Mesendoderm (in vitro differentiated cells): ENCODE results near the gene GLA.

ENCODE experiments used
- DNase-seq: peaks from one replicate; pipeline ENCODE4 v3.0.0; 2013
- H2AK5ac ChIP-seq: 2 replicates; pipeline ENCODE4 v1.6.1; 2013; ENCODE audit warnings: low read length, inconsistent platforms
- H2BK120ac ChIP-seq: 2 replicates; pipeline ENCODE4 v1.6.1; 2013; ENCODE audit warnings: low read depth, mild to moderate bottlenecking, low read length, moderate library complexity, mixed read lengths
- H2BK15ac ChIP-seq: replicated peaks from 2 replicates; pipeline ENCODE4 v1.6.1; 2013; ENCODE audit warnings: low read depth, mild to moderate bottlenecking, moderate library complexity
- H2BK5ac ChIP-seq: 2 replicates; pipeline ENCODE4 v1.6.1; 2013; ENCODE audit warnings: low read length, inconsistent platforms
- H3K18ac ChIP-seq: 2 replicates; pipeline ENCODE4 v1.6.1; 2013; ENCODE audit warnings: mild to moderate bottlenecking, low read length, mixed read lengths
- H3K23ac ChIP-seq: one replicate; pipeline ENCODE4 v1.6.1; 2013; ENCODE audit warnings: low read length
- H3K27ac ChIP-seq: 2 replicates; pipeline ENCODE4 v1.5.1; 2013; ENCODE audit warnings: low read depth, mild to moderate bottlenecking, inconsistent platforms, low read length, moderate library complexity
- H3K27me3 ChIP-seq: 2 replicates; pipeline ENCODE4 v1.6.1; 2013; ENCODE audit warnings: low read length, control low read depth, mild to moderate bottlenecking, inconsistent platforms; ENCODE audit not compliant: insufficient read depth, poor library complexity
- H3K36me3 ChIP-seq: 2 replicates; pipeline ENCODE4 v1.6.1; 2013; ENCODE audit warnings: low read length, inconsistent platforms; ENCODE audit not compliant: control insufficient read depth, insufficient read depth
- H3K4ac ChIP-seq: one replicate; pipeline ENCODE4 v1.6.1; 2013; ENCODE audit warnings: low read depth, mild to moderate bottlenecking, low read length, moderate library complexity
- H3K4me1 ChIP-seq: 2 replicates; pipeline ENCODE4 v1.6.1; 2013; ENCODE audit warnings: low read depth, low read length, inconsistent platforms; ENCODE audit not compliant: control insufficient read depth
- H3K4me2 ChIP-seq: 2 replicates; pipeline ENCODE4 v1.6.1; 2013; ENCODE audit warnings: low read length
- H3K4me3 ChIP-seq: 2 replicates; pipeline ENCODE4 v1.5.1; 2013; ENCODE audit warnings: mild to moderate bottlenecking, low read length
- H3K56ac ChIP-seq: one replicate; pipeline ENCODE4 v1.6.1; 2013; ENCODE audit warnings: low read length
- H3K79me1 ChIP-seq: 2 replicates; pipeline ENCODE4 v1.6.1; 2013; ENCODE audit warnings: low read length, inconsistent platforms
- H3K79me2 ChIP-seq: 2 replicates; pipeline ENCODE4 v1.6.1; 2013; ENCODE audit warnings: mild to moderate bottlenecking, low read length; ENCODE audit not compliant: control insufficient read depth, insufficient read depth
- H3K9ac ChIP-seq: 2 replicates; pipeline ENCODE4 v1.6.1; 2013; ENCODE audit warnings: low read length, inconsistent platforms
- H4K5ac ChIP-seq: one replicate; pipeline ENCODE4 v1.6.1; 2013; ENCODE audit warnings: low read length
- H4K8ac ChIP-seq: one replicate; pipeline ENCODE4 v1.6.1; 2013; ENCODE audit warnings: low read depth, mild to moderate bottlenecking, control low read depth, low read length, moderate library complexity
- WGBS: extraction: QIAGEN DNeasy Blood & Tissue Kit; methylation state at CpG from one replicate; pipeline ENCODE4 v1.1.7; 2013; ENCODE audit warnings: low lambda C conversion rate, missing lambda C conversion rate; ENCODE audit not compliant: insufficient coverage; ENCODE audit errors: extremely low coverage; 5-methylcytosine and 5-hydroxymethylcytosine counted together

GLA gene

GRCh38 chrX:101383679-101384205 is 24.0 kb downstream of the GLA start:
- no peaks in the 10 kb centered on the region for H3K79me2 ChIP-seq
- DNase-seq = no peak
- no peak overlapping the region for H2AK5ac ChIP-seq
- H4K8ac ChIP-seq = no peak overlapping the region
- H3K18ac ChIP-seq = no peak overlapping the region
- no CpG with 5 or more reads among the region's 4 CpGs for WGBS
- no peaks in the 10 kb centered on the region for H3K79me1 ChIP-seq
- no peak overlapping the region for H3K4ac ChIP-seq
- no peak overlapping the region for H3K56ac ChIP-seq
- no peak overlapping the region for H3K27ac ChIP-seq
- H3K23ac ChIP-seq = no peak overlapping the region
- no peaks in the 10 kb centered on the region for H3K27me3 ChIP-seq
- H3K36me3 ChIP-seq = no peaks in the 10 kb centered on the region
- no peak overlapping the region for H2BK15ac ChIP-seq
- no peak overlapping the region for H3K4me3 ChIP-seq
- no peak overlapping the region for H3K9ac ChIP-seq
- no peak overlapping the region for H3K4me2 ChIP-seq
- no peak overlapping the region for H4K5ac ChIP-seq
- no peak overlapping the region for H2BK120ac ChIP-seq
- no peak overlapping the region for H2BK5ac ChIP-seq
- no peaks in the 10 kb centered on the region for H3K4me1 ChIP-seq

GRCh38 chrX:101377547-101377946 is 30.2 kb downstream of the GLA start:
- H3K27ac ChIP-seq = no peak overlapping the region
- H3K36me3 ChIP-seq = no peaks in the 10 kb centered on the region
- H3K4me3 ChIP-seq = no peak overlapping the region
- H3K79me2 ChIP-seq = no peaks in the 10 kb centered on the region
- no peaks in the 10 kb centered on the region for H3K79me1 ChIP-seq
- no peak overlapping the region for H2BK15ac ChIP-seq
- H3K4me1 ChIP-seq = no peaks in the 10 kb centered on the region
- no peaks in the 10 kb centered on the region for H3K27me3 ChIP-seq
- H3K23ac ChIP-seq = no peak overlapping the region
- H3K56ac ChIP-seq = no peak overlapping the region
- H3K18ac ChIP-seq = no peak overlapping the region
- no peak for DNase-seq
- WGBS = no CpG with 5 or more reads among the region's 1 CpG
- no peak overlapping the region for H3K4me2 ChIP-seq
- no peak overlapping the region for H2BK5ac ChIP-seq
- H3K9ac ChIP-seq = no peak overlapping the region
- no peak overlapping the region for H2AK5ac ChIP-seq
- H3K4ac ChIP-seq = no peak overlapping the region
- H2BK120ac ChIP-seq = no peak overlapping the region
- H4K8ac ChIP-seq = no peak overlapping the region
- no peak overlapping the region for H4K5ac ChIP-seq

- Histone ChIP-seq H3K23ac (no peak overlapping the region), H3K56ac (no peak overlapping the region), H3K27ac (no peak overlapping the region), H3K79me1 (no peaks in the 10 kb centered on the region), H3K4ac (no peak overlapping the region), H3K9ac (no peak overlapping the region), H2AK5ac (no peak overlapping the region), H4K5ac (no peak overlapping the region), H4K8ac (no peak overlapping the region), H3K36me3 (no peaks in the 10 kb centered on the region), H3K27me3 (no peaks in the 10 kb centered on the region), H2BK5ac (no peak overlapping the region), H3K79me2 (no peaks in the 10 kb centered on the region), H3K4me2 (no peak overlapping the region), H3K18ac (no peak overlapping the region), H3K4me1 (no peaks in the 10 kb centered on the region), H2BK120ac (no peak overlapping the region), H3K4me3 (no peak overlapping the region), H2BK15ac (no peak overlapping the region)
- DNase-seq = no peak
- no CpG with 5 or more reads among the region's 3 CpGs for WGBS
Observed at GRCh38 chrX:101370888-101371504, 36.7 kb downstream of the GLA start.

- Histone ChIP-seq H3K23ac (no peak overlapping the region), H2AK5ac (no peak overlapping the region), H4K8ac (no peak overlapping the region), H3K27me3 (no peaks in the 10 kb centered on the region), H3K9ac (no peak overlapping the region), H3K4ac (no peak overlapping the region), H3K27ac (no peak overlapping the region), H2BK15ac (no peak overlapping the region), H2BK5ac (no peak overlapping the region), H2BK120ac (no peak overlapping the region), H3K4me1 (no peaks in the 10 kb centered on the region), H3K4me3 (no peak overlapping the region), H3K79me2 (no peaks in the 10 kb centered on the region), H3K18ac (no peak overlapping the region), H3K4me2 (no peak overlapping the region), H4K5ac (no peak overlapping the region), H3K79me1 (no peaks in the 10 kb centered on the region), H3K56ac (no peak overlapping the region), H3K36me3 (no peaks in the 10 kb centered on the region)
- WGBS = 100% methylated on average over 3 of the region's 6 CpGs
- no peak for DNase-seq
Observed at GRCh38 chrX:101369687-101370086, 38.0 kb downstream of the GLA start.

- no peak overlapping the region for H2BK120ac ChIP-seq
- no peaks in the 10 kb centered on the region for H3K4me1 ChIP-seq
- DNase-seq = no peak
Observed at GRCh38 chrX:101368800-101369199, 38.9 kb downstream of the GLA start.

GRCh38 chrX:101365301-101365795 is 42.4 kb downstream of the GLA start:
- Histone ChIP-seq H3K9ac (no peak overlapping the region), H4K8ac (no peak overlapping the region), H2BK5ac (no peak overlapping the region), H3K27me3 (no peaks in the 10 kb centered on the region), H3K23ac (no peak overlapping the region), H3K4me2 (no peak overlapping the region), H2BK15ac (no peak overlapping the region), H3K79me2 (no peaks in the 10 kb centered on the region), H3K56ac (no peak overlapping the region), H3K36me3 (no peaks in the 10 kb centered on the region), H3K79me1 (no peaks in the 10 kb centered on the region), H3K4me1 (no peaks in the 10 kb centered on the region), H2BK120ac (no peak overlapping the region), H3K27ac (no peak overlapping the region), H3K4me3 (no peak overlapping the region), H3K4ac (no peak overlapping the region), H3K18ac (no peak overlapping the region), H2AK5ac (no peak overlapping the region), H4K5ac (no peak overlapping the region)
- WGBS = no CpG with 5 or more reads among the region's 1 CpG
- DNase-seq = no peak

More at GRCh38 chrX:101368800-101369199, 38.9 kb downstream of the GLA start:
- Histone ChIP-seq H2BK5ac (no peak overlapping the region), H3K18ac (no peak overlapping the region), H2AK5ac (no peak overlapping the region), H3K56ac (no peak overlapping the region), H3K9ac (no peak overlapping the region), H3K27ac (no peak overlapping the region), H3K4me2 (no peak overlapping the region), H4K8ac (no peak overlapping the region), H3K23ac (no peak overlapping the region), H2BK15ac (no peak overlapping the region), H3K36me3 (no peaks in the 10 kb centered on the region), H4K5ac (no peak overlapping the region), H3K27me3 (no peaks in the 10 kb centered on the region), H3K79me2 (no peaks in the 10 kb centered on the region), H3K4me3 (no peak overlapping the region), H3K79me1 (no peaks in the 10 kb centered on the region), H3K4ac (no peak overlapping the region)
